ENCODE measurements around the gene LINC01488. TPM values are rescaled to one million over a fixed set of nuclear protein-coding genes. Genes with fewer than 3 reads are reported as not detected.

The LINC01488 gene
- polyA plus RNA-seq, 1 experiment: not detected

- TF ChIP-seq, protein P1, sequence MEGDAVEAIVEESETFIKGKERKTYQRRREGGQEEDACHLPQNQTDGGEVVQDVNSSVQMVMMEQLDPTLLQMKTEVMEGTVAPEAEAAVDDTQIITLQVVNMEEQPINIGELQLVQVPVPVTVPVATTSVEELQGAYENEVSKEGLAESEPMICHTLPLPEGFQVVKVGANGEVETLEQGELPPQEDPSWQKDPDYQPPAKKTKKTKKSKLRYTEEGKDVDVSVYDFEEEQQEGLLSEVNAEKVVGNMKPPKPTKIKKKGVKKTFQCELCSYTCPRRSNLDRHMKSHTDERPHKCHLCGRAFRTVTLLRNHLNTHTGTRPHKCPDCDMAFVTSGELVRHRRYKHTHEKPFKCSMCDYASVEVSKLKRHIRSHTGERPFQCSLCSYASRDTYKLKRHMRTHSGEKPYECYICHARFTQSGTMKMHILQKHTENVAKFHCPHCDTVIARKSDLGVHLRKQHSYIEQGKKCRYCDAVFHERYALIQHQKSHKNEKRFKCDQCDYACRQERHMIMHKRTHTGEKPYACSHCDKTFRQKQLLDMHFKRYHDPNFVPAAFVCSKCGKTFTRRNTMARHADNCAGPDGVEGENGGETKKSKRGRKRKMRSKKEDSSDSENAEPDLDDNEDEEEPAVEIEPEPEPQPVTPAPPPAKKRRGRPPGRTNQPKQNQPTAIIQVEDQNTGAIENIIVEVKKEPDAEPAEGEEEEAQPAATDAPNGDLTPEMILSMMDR (IDR thresholded peaks at IDR 0.05; ENCODE audit: low read depth, low read length): no peak
- Histone ChIP-seq H3K27ac (ENCODE audit: low read depth, low read length) (no peak overlapping the region), H3K9me3 (ENCODE audit: control insufficient read depth, insufficient read depth, low read length) (peaks cover 35% of the 10 kb centered on the region), H3K4me3 (ENCODE audit: low read depth, low read length) (no peak overlapping the region), H3K27me3 (ENCODE audit: control insufficient read depth, insufficient read depth, low read length) (no peaks in the 10 kb centered on the region)
- CTCF ChIA-PET: no interaction called here
- DNase-seq (ENCODE audit: low read depth, low spot score): no peak
- POLR2A ChIA-PET: no interaction called here
Observed at GRCh38 chr11:69462106-69462951, 19.1 kb upstream of the LINC01488 start.

- H3K9me3 ChIP-seq (ENCODE audit: control insufficient read depth, insufficient read depth, low read length): peaks cover 35% of the 10 kb centered on the region
- no peaks in the 10 kb centered on the region for H3K27me3 ChIP-seq (ENCODE audit: control insufficient read depth, insufficient read depth, low read length)
- TF ChIP-seq, protein P1 (IDR thresholded peaks at IDR 0.05; ENCODE audit: low read depth, low read length): no peak
- peak; percentile 55 for DNase-seq (ENCODE audit: low read depth, low spot score)
- POLR2A ChIA-PET: no interaction called here
- CTCF ChIA-PET: no interaction called here
- H3K4me3 ChIP-seq (ENCODE audit: low read depth, low read length): no peak overlapping the region
- peak overlapping the region; percentile 47 for H3K27ac ChIP-seq (ENCODE audit: low read depth, low read length)
Observed at GRCh38 chr11:69463181-69463994, 18.1 kb upstream of the LINC01488 start.

- ChIA-PET CTCF (no interaction called here), POLR2A (no interaction called here)
- no peak overlapping the region for H3K4me3 ChIP-seq (ENCODE audit: low read depth, low read length)
- H3K27ac ChIP-seq (ENCODE audit: low read depth, low read length): no peak overlapping the region
- TF ChIP-seq, protein P1 (IDR thresholded peaks at IDR 0.05; ENCODE audit: low read depth, low read length): no peak
- DNase-seq (ENCODE audit: low read depth, low spot score): no peak
- H3K27me3 ChIP-seq (ENCODE audit: control insufficient read depth, insufficient read depth, low read length): no peaks in the 10 kb centered on the region
- H3K9me3 ChIP-seq (ENCODE audit: control insufficient read depth, insufficient read depth, low read length): peaks cover 35% of the 10 kb centered on the region
Observed at GRCh38 chr11:69463995-69464960, 17.2 kb upstream of the LINC01488 start.

- ChIA-PET CTCF (no interaction called here), POLR2A (interaction anchor here (0.6 kb wide), 1 partner anchor 169 kb away, joined by 3 read pairs; no protein-coding TSS in a partner anchor)
- no peak for DNase-seq (ENCODE audit: low read depth, low spot score)
Observed at GRCh38 chr11:69465236-69466000, 16.0 kb upstream of the LINC01488 start.

More at GRCh38 chr11:69465236-69466000, 16.0 kb upstream of the LINC01488 start:
- Histone ChIP-seq H3K27ac (ENCODE audit: low read depth, low read length) (no peak overlapping the region), H3K4me3 (ENCODE audit: low read depth, low read length) (no peak overlapping the region), H3K27me3 (ENCODE audit: control insufficient read depth, insufficient read depth, low read length) (no peaks in the 10 kb centered on the region), H3K9me3 (ENCODE audit: control insufficient read depth, insufficient read depth, low read length) (peaks cover 35% of the 10 kb centered on the region)
- TF ChIP-seq, protein P1 (IDR thresholded peaks at IDR 0.05; ENCODE audit: low read depth, low read length): no peak

Data from AG04450 (cell line).